GM19463 (cell line): ENCODE data around the gene PRTN3.
"Not testable (repeated sequence)": the region's sequence is repeated elsewhere in the genome, so short reads cannot be mapped to it uniquely, and the experiment has no call there.

ENCODE experiments used
- ATAC-seq: cut with Tn5 transposase; IDR thresholded peaks from one replicate; pipeline ENCODE4 v1.9.1; 2021; ENCODE audit warnings: mild to moderate bottlenecking, moderate library complexity; ENCODE audit not compliant: unreplicated experiment

PRTN3 gene

GRCh38 chr19:862581-863314 lies 21.9 kb downstream of the PRTN3 start:
- ATAC-seq: no peak

DNA sequence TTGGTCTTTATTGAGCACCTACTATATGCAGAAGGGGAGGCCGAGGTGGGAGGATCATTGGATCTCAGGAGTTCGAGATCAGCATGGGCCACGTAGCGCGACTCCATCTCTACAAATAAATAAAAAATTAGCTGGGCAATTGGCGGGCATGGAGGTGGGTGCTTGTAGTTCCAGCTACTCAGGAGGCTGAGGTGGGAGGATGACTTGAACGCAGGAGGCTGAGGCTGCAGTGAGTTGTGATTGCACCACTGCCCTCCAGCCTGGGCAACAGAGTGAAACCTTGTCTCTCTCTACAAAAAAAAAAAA lies 22.5 kb downstream of the PRTN3 start:
- ATAC-seq: no peak

DNA sequence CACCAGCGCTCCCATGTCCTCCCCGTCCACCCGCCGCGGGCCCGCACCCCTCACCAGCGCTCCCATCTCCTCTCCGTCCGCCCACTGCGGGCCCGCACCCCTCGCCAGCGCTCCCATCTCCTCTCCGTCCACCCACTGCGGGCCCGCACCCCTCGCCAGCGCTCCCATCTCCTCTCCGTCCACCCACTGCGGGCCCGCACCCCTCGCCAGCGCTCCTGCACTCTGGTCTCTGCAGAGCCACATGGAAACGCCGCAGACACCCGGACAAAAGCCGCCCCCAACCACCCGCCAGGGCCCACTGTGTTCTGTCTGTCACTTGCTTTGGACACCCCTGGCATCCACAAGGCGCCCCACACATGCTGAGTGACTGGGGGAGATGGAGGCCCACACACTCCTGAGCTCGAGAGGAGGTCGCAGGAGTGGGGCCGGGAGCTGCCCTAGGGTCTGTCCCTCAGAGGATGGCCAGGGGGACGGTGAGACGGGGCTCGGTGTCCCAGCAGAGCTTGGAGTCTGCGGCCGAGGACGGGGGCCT lies 26.0 kb downstream of the PRTN3 start:
- no peak for ATAC-seq

DNA sequence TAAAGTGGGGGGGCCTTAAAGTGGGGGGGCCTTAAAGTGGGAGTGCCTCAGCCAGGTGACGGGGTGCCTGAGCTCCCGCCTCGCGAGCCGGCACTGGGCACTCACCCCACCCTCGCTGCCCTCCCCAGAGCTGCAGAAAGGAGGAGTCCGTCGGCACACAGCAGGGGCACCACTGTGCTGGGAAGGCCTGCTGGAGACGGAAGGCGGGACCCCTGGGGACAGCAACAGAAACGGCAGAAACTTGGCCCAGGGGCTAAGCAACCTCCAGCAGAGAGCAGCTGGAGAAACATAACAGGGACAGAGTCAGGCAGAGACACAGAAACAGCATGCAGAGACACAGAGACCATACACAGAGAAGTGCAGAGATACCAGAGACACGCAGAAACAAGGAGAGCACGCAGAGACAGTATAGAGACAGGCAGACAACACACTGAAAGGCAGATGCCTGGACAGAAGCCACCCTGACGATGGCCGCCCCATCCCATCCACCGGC lies 26.5 kb downstream of the PRTN3 start:
- no peak for ATAC-seq

GRCh38 chr19:867855-868457 lies 27.2 kb downstream of the PRTN3 start:
- ATAC-seq: no peak

GRCh38 chr19:868458-869244 lies 27.9 kb downstream of the PRTN3 start:
- ATAC-seq: no peak

DNA sequence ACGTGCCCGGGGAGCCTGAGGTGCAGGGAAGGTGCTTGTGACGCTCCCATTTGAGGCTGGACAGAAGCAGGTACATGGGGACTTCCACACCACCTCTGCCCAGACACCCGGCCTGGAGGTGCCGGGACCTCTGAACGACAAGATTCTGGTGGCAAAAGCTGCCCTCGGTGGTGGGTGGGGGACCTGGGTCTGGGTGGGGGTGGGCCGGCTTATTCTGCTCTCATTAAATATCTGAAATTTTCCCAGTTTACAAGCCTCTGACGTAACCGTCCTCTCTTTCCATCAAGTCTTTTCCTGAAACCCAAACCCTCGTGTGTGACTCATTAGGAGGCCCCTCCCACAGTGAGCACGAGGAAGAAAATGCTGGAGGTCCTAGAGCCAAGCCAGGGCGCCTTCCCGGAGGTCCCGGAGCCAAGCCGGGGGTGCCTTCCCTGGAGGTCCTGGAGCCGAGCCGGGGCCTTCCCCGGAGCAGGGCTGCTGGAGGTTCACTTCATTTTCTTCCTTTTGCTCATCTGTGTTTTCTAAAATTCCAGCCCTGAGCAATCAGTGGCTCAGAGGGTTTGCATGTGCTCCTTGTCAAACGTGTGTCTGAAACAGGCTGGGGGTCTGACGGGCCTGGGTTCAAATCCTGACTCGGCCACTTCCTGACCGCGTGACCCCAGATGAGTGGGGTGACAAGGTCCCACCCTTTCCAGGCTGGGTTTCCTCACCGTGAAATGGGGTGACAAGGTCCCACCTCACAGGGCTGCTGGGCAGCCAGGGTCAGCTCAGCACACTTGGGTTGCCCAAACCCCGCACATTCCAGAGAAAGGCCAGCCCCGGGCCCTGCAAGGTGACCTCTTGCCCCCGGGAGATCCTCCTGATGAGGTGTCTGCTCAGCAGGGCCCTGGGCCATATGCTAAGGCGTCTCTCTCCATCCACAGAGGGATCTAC lies 28.7 kb downstream of the PRTN3 start:
- ATAC-seq: no peak

DNA sequence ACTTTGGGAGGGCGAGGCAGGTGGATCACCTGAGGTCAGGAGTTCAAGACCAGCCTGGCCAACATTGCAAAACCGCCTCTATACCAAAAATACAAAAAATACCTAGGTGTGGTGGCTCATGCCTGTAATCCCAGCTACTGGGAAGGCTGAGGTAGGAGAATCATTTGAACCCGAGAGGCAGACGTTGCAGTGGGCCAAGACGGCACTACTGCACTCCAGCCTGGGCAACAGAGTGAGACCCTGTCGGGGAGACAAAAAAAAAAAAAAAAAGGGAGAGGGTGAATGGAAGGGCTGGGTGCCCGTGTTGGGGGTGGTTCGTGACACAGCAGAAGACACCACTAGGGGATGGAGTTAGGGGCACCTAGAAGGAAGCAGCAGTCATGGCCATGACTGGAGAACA lies 29.5 kb downstream of the PRTN3 start:
- no peak for ATAC-seq

DNA sequence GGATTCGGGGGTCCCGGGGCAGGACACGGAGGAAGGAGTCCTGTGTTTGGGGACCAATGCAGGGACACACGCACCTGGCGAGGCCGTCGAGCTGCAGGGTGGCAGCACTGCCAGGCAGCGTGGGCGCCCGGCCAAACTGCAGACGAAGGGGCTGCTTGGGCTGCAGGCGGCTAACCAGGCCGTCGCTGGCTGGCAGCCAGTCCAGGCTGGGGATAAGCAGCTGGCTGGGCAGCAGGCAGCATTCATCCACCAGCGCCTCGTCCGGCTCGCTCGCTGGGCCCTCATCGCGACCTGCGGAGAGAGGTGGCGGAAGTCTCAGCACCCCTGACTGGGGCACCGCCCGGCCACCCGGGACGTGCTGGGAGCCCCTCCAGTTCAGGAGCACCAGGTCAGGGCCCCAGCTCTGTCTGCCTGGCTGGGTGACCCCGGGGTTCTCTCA lies 30.2 kb downstream of the PRTN3 start:
- no peak for ATAC-seq

DNA sequence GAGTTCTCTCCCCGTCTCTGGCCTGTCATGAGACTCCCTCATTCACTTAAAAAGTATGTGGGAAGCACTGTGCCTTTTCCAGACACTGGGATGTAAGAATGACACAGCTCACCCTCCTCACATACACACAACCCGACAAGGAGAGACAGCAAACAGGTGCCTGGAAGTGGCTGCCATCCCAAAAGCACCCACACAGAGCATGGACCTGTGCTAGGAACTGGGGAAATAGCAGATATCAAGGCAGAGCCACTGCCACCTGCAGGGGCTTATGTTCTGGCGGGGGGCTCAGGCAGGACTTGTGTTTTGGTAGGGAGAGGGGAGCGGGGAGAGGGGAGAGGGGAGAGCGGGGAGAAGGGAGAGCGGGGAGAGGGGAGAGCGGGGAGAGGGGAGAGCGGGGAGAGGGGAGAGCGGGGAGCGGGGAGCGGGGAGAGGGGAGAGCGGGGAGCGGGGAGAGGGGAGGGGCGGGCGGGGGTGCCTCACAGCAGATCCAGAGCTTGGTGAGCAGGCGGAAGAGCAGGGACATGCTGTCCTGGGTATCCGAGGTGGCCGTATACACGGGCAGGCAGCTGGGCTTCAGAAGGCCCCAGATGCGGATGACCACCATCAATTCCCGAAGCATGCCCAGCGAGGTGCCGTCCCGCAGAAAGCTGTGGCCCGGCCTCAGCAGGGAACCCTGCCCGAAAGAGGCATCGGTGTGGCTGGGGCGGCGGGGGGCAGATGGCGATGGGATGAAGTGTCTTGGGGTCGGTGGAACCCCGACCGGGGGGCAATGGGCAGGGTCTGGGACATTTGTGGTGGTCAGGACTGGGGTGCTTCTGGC lies 30.9 kb downstream of the PRTN3 start:
- ATAC-seq: no peak

DNA sequence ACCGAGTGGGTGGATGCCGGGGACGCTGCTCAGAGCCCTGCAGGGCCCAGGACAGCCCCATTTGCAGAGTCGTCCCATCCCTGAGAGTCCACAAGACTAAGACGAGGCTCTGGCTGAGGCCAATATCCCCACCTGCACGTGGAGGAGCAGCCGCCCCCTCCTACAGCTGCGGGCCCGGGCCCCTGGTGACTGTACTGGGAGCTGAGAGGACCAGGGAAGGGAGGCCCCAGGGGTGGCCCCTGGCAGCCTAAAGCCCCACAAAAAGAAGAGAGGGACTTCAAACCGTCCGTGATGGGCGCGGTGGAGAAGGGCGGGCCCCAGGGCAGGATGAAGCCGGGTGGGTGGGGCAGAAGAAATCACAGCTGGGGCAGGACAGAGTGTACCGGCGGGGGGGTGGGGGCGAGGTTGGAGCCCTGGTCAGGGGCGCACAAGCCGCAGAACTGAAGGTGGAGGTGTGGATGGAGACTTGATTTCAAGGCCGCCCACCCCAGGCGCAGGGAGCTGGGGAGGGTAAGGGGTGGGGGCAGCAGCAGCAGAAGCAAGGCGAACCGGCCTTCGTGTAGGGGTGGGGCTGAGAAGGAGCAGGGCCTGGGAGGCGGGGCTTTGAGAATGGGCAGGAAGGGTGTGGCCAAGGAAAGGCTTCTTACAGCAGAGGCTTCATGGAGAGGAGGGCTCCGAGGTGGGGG lies 31.6 kb downstream of the PRTN3 start:
- ATAC-seq: no peak

DNA sequence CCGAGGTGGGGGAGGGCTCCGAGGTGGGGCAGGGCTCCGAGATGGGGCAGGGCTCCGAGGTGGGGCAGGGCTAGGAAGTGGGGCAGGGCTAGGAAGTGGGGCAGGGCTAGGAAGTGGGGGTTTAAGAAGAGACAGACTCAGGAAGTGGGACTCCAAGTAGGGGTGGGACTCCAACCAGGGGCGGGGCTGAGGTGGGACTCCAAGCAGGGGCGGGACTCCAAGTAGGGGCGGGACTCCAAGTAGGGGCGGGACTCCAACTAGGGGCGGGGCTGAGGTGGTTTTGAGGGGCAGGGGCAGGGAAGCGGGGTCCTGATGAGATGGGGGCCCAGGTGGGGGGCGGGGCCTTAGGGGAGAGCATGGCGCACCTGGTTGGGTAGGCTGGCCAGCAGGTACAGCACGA lies 32.3 kb downstream of the PRTN3 start:
- ATAC-seq: no peak

- no peak for ATAC-seq
Observed at GRCh38 chr19:873561-874041, 32.8 kb downstream of the PRTN3 start.

DNA sequence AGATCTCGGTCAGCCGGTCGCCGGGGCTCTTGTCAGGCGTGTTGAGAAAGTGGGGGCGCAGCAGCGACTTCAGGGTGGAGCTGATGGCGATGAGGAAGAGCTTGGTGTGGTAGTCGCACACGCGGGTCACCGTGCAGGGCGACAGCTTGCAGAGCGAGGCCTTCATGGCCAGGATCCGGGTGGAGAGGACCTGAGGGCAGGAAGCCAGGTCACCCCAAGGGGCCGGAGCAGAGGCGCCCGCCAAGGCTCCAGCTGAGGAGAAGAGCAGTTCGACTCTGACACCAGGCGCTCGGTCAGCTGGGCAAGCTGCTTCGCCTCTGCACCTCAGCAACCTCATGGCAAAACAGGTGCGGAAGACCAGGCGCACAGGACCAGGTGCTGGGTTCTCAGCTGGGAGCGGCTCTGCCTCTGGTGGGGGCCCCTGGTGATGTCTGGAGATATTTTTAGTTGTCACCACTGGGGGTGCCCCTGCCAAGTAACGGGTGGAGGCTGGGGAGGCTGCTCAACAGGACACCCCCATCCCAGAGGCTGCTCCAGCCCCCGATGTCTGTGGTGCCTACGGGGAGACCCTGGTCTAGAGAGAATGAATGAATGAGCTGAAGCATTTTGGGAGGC lies 34.6 kb downstream of the PRTN3 start:
- no peak for ATAC-seq

DNA sequence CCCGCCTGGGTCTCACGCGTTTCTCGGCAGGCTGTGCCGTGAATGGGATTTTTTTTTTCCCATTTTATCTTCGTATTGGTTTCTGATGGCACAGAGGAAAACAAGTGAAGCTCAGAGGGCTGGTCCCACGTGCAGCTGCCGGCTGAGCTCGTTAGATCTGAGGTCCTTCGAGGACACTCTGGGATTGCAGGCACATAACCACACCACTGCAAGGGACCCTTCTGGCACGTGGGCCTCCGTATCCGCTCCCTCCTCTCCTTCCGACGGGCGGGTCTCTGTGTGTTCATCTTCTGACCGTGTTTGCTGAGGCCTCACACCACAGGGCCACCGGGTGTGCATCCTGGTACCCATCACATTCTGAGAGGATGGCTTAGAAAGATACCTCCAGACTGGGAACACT lies 35.3 kb downstream of the PRTN3 start:
- no peak for ATAC-seq

- ATAC-seq: no peak
Observed at GRCh38 chr19:876780-877314, 36.0 kb downstream of the PRTN3 start.

- not testable (repeated sequence) for ATAC-seq
Observed at GRCh38 chr19:877992-878660, 37.3 kb downstream of the PRTN3 start.
